Thoracic aorta (tissue), 2 donors: ENCODE results near the gene FMNL2. TPM values are rescaled to one million over a fixed set of nuclear protein-coding genes. Genes with fewer than 3 reads are reported as not detected.
A peak's percentile ranks its signal among the peaks of the same experiment; 100 is the strongest.

Experiments used
- ATAC-seq: fragments of 150-250 bp; one replicate; pipeline ENCODE4 v1.8.0; 2017; ENCODE audit warnings: low read depth; ENCODE audit not compliant: insufficient number of reproducible peaks, low FRiP score
- DNase-seq: peaks from one replicate; pipeline ENCODE4 v3.0.0-alpha.2; 2020; ENCODE audit warnings: low spot score
- H3K27ac ChIP-seq, 2 donors: fragments of 200-600 bp; sonication (generic); 1 replicate in 1 of 2; 2 replicates in 1 of 2; pipeline ENCODE4 v1.5.1; 2016; ENCODE audit warnings: mild to moderate bottlenecking in 2 of 2, moderate library complexity in 2 of 2
- H3K27me3 ChIP-seq: fragments of 200-600 bp; sonication (generic); replicated peaks from 2 replicates; pipeline ENCODE4 v1.6.0; 2016; ENCODE audit warnings: mild to moderate bottlenecking; ENCODE audit not compliant: insufficient read depth
- H3K36me3 ChIP-seq: fragments of 200-600 bp; sonication (generic); one replicate; pipeline ENCODE4 v1.5.1; 2016
- H3K4me1 ChIP-seq, 2 donors: fragments of 200-600 bp; sonication (generic); 1 replicate in 1 of 2; 2 replicates in 1 of 2; pipeline versions ENCODE4 v1.5.1 to v1.6.0; 2016; ENCODE audit warnings: low read depth in 2 of 2, mild to moderate bottlenecking in 1 of 2; ENCODE audit not compliant: control insufficient read depth in 1 of 2
- H3K4me3 ChIP-seq: fragments of 200-600 bp; sonication (generic); 2 replicates; pipeline ENCODE4 v1.5.1; 2016; ENCODE audit warnings: mild to moderate bottlenecking
- H3K9me3 ChIP-seq: fragments of 200-600 bp; sonication (generic); 2 replicates; pipeline ENCODE4 v1.5.1; 2016
- CTCF ChIP-seq: fragments of 200-600 bp; sonication (generic); IDR thresholded peaks from one replicate; pipeline ENCODE4 v1.5.1; 2019; ENCODE audit warnings: antibody characterized with exemption
- total RNA-seq, 2 donors: library from RNA; depleted of rRNA; stranded (reverse); fragments of >200 nt; gene quantifications; one replicate each; pipeline versions ENCODE4 v1.1.0 to v1.2.3, GENCODE V29; 2016

FMNL2 gene
- total RNA-seq, 2 donors from 2014 or later = 30.6 to 87.0 TPM

DNA sequence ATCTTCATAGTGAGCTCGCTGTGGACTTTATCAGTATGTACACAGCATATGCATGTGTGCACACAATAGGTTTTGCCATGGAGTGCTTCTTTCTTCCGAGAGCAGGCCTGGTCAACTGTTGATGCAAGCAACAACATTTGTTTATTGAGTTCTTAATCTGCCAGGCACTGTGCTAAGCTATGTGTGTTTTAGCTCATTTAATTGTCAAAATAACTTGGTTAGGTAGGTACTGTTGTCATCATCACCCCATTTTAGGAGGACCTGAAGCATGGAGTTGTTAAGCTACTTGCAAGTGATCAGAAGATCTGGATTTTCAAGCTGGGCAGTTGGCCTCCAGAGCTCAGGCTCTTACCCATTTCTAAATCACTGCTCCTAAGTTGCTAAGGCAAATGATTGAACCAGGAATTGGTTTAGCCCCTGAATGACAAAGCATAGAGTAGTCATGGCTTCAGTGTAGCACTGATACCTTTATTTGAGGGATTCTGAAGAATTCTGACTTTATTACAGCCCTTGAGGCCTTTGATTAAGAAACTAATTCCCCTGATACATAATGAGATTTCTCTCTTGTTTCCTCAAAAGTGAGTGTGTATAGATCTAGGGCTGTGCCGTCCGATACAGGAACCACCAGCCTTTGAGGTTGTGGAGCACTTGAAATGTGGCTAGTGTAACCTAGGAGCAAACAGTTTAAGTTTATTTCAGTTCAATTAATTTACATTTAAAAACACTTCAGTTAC, 132.9 kb downstream of the FMNL2 start:
- ATAC-seq = no peak
- H3K27ac ChIP-seq = peak overlapping the region; percentile 38 to 48
- no peak for TF ChIP-seq CTCF
- DNase-seq = no peak
- H3K4me1 ChIP-seq = peaks cover 62 to 90% of the 10 kb centered on the region in 2 donors
- no peaks in the 10 kb centered on the region for H3K27me3 ChIP-seq
- no peaks in the 10 kb centered on the region for H3K36me3 ChIP-seq
- peak overlapping the region; percentile 29 for H3K4me3 ChIP-seq
- no peaks in the 10 kb centered on the region for H3K9me3 ChIP-seq

DNA sequence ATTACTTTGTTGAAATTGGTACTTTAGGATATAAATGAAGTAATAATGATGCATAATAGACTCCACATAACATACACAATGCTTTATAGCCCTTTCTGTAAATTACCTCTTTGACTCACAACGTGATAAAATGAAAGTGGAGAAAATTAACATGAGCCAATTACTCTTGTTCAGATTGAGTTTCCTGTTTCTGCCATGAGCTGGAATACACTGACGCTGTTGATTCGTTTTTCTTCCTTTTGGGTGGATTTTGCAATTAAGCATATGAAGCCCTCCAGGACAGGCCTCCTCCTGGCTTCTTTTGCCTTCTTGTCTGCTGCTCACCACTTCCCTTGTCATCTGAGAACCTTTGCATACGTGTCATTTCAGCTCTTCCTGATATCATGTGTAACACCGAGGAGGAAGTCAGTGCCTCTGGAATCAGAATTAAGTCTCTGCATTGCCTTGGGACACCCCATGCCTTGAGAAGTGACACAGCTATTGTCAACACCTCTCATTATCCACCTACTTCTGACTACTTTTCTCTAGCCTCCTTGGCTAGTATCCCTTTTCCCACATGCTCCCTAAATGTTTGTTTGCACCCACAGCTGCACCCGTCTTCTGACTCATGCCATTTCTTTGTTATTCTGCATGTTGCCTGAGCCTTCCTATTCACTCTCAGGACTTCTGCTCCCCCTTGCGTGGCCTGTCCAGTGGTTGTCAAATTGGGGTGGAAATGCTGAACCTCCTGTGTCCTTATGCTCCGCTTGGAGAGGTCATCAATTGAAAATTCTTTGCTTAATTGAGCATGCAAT, 134.1 kb downstream of the FMNL2 start:
- TF ChIP-seq CTCF = no peak
- Histone ChIP-seq H3K4me1 (peaks cover 60 to 92% of the 10 kb centered on the region in 2 donors), H3K27me3 (no peaks in the 10 kb centered on the region), H3K27ac (peak overlapping the region in 1 of 2 donors; percentile 32), H3K4me3 (peak overlapping the region; percentile 34), H3K9me3 (no peaks in the 10 kb centered on the region), H3K36me3 (no peaks in the 10 kb centered on the region)
- ATAC-seq = no peak
- DNase-seq = no peak

GRCh38 chr2:152470861-152471854, 136.2 kb downstream of the FMNL2 start:
- DNase-seq (no peak), ATAC-seq (no peak)
- peaks cover 44 to 75% of the 10 kb centered on the region in 2 donors for H3K4me1 ChIP-seq
- H3K27me3 ChIP-seq = no peaks in the 10 kb centered on the region
- TF ChIP-seq CTCF = no peak
- H3K27ac ChIP-seq = peak overlapping the region; percentile 25 to 48
- no peaks in the 10 kb centered on the region for H3K9me3 ChIP-seq
- no peak overlapping the region for H3K4me3 ChIP-seq
- H3K36me3 ChIP-seq = no peaks in the 10 kb centered on the region

DNA sequence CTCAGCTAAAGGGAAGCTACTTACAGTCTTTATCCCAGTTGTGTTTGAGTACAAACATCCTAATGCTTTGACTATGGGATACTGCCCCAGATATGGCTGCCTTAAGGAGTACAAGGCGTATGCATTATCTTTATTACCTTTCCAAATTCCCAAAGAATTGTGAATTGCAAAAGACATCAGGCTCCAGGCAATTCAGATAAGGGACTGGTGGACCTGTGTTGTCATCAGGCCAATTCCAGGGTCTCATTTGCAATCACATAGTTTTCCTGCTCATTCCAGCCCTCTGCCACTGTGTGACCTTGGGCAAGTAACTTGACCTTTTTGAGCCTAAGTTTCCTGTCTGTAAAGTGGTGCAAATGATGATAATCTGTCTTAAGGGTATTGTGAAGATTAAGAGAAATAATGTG, 137.5 kb downstream of the FMNL2 start:
- Histone ChIP-seq H3K27ac (no peak overlapping the region), H3K27me3 (no peaks in the 10 kb centered on the region), H3K4me1 (peaks cover 42 to 68% of the 10 kb centered on the region in 2 donors), H3K36me3 (no peaks in the 10 kb centered on the region), H3K4me3 (no peak overlapping the region), H3K9me3 (no peaks in the 10 kb centered on the region)
- no peak for ATAC-seq
- no peak for DNase-seq
- no peak for TF ChIP-seq CTCF
